ENCODE results near the gene EZH1.

Gene EZH1

GRCh38 chr17:42677012-42677857, 67.6 kb downstream of the EZH1 start:
- TF ChIP-seq CTCF (IDR thresholded peaks at IDR 0.05; ENCODE audit: control insufficient read depth, extremely low read depth, insufficient read depth), result no peak
- peak overlapping the region; percentile 63 for H3K4me3 ChIP-seq (ENCODE audit: low read depth, low read length)
- DNase-seq (ENCODE audit: low read depth), result peak; percentile 98

- H3K4me3 ChIP-seq (ENCODE audit: low read depth, low read length), result peak within 1 kb of the TSS; percentile 63
- no peak for TF ChIP-seq CTCF (IDR thresholded peaks at IDR 0.05; ENCODE audit: control insufficient read depth, extremely low read depth, insufficient read depth)
- DNase-seq (ENCODE audit: low read depth), result no peak
Observed at GRCh38 chr17:42676424-42677011, 68.3 kb downstream of the EZH1 start, which contains the start of gene PLEKHH3. PLEKHH3 (minus strand) TSS chr17:42676994; CDS start chr17:42676563, 431 bp downstream.

- no peak for TF ChIP-seq CTCF (IDR thresholded peaks at IDR 0.05; ENCODE audit: control insufficient read depth, extremely low read depth, insufficient read depth)
- peak; percentile 41 for DNase-seq (ENCODE audit: low read depth)
- H3K4me3 ChIP-seq (ENCODE audit: low read depth, low read length), result peak overlapping the region; percentile 63
Observed at GRCh38 chr17:42675965-42676423, 68.8 kb downstream of the EZH1 start.

- no peak for TF ChIP-seq CTCF (IDR thresholded peaks at IDR 0.05; ENCODE audit: control insufficient read depth, extremely low read depth, insufficient read depth)
- no peak for DNase-seq (ENCODE audit: low read depth)
- peak overlapping the region; percentile 63 for H3K4me3 ChIP-seq (ENCODE audit: low read depth, low read length)
Observed at GRCh38 chr17:42675348-42675964, 69.4 kb downstream of the EZH1 start.

- no peak for DNase-seq (ENCODE audit: low read depth)
- no peak for TF ChIP-seq CTCF (IDR thresholded peaks at IDR 0.05; ENCODE audit: control insufficient read depth, extremely low read depth, insufficient read depth)
- H3K4me3 ChIP-seq (ENCODE audit: low read depth, low read length), result peak overlapping the region; percentile 63
Observed at GRCh38 chr17:42674755-42675347, 70.0 kb downstream of the EZH1 start.

GRCh38 chr17:42673885-42674754, 70.7 kb downstream of the EZH1 start:
- peak; percentile 33; the same call in 1 of the 2 replicates for TF ChIP-seq CTCF (IDR thresholded peaks at IDR 0.05; ENCODE audit: control insufficient read depth, extremely low read depth, insufficient read depth)
- H3K4me3 ChIP-seq (ENCODE audit: low read depth, low read length), result peak overlapping the region; percentile 63; the same call in 1 of the 2 replicates
- no peak for DNase-seq (ENCODE audit: low read depth)

All from LNCaP clone FGC (cell line).